GM12864 (cell line): ENCODE measurements around the gene AIG1.

ENCODE experiments used
- DNase-seq: peaks from one replicate; pipeline ENCODE4 v3.0.0-alpha.2; 2011; ENCODE audit warnings: low read depth
- H3K4me3 ChIP-seq: 2 replicates; pipeline ENCODE4 v1.5.1; 2011; ENCODE audit warnings: mild to moderate bottlenecking, low read depth, low read length, control low read depth
- CTCF ChIP-seq: IDR thresholded peaks from 2 replicates; pipeline ENCODE4 v1.5.1; 2011; ENCODE audit warnings: low read depth, mild to moderate bottlenecking, moderate library complexity, low read length, control low read depth, inconsistent platforms; ENCODE audit errors: missing control alignments

AIG1 gene

DNA sequence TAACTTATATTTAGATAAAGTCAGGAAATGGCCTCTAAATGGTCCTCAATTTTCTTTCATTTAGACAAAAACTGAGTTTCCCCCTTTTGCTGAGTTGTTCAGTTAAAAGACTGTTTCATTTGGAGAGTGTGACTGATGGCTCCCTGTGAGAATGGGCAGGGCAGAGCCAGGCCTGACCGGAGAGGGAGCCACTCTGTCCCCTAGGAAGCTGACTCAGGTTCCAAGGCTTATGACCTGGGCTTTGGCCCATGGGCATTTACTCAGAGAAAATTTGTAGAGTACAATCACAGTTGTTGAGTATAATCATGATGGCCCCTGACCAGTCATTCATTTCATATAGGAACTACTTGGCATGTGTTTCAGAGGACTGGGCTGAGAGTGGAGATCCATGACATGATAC is 37.0 kb upstream of the AIG1 start:
- no peak for TF ChIP-seq CTCF
- no peak overlapping the region for H3K4me3 ChIP-seq
- DNase-seq, result no peak

- no peak for DNase-seq
- TF ChIP-seq CTCF, result no peak
- H3K4me3 ChIP-seq, result no peak overlapping the region
Measured at GRCh38 chr6:143024977-143025376, 35.7 kb upstream of the AIG1 start.

- DNase-seq, result peak; percentile 22
- no peak overlapping the region for H3K4me3 ChIP-seq
- TF ChIP-seq CTCF, result peak; percentile 78
Measured at GRCh38 chr6:143026696-143027449, 33.8 kb upstream of the AIG1 start.

- H3K4me3 ChIP-seq, result no peak overlapping the region
- DNase-seq, result no peak
- TF ChIP-seq CTCF, result no peak
Measured at GRCh38 chr6:143034689-143035334, 25.9 kb upstream of the AIG1 start.

DNA sequence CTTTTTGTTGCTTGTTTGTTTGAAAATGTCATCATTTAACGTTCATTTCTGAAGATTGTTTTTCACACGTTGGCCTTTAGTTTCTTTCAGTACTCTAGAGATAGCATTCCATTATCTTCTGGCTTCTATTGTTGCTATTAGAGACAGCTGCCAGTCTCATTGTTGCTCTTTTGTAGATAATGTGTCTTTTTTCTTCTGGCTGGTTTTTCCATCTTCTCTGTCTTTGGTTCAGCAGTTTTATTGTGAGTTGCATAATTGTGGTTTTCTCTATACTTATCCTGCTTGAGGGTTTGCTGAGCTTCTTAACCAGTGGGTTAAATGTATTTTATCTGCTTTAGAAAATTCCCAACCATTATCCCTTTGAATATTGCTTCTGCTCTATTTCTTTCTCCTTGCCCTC is 23.2 kb upstream of the AIG1 start:
- DNase-seq, result no peak
- no peak overlapping the region for H3K4me3 ChIP-seq
- no peak for TF ChIP-seq CTCF

DNA sequence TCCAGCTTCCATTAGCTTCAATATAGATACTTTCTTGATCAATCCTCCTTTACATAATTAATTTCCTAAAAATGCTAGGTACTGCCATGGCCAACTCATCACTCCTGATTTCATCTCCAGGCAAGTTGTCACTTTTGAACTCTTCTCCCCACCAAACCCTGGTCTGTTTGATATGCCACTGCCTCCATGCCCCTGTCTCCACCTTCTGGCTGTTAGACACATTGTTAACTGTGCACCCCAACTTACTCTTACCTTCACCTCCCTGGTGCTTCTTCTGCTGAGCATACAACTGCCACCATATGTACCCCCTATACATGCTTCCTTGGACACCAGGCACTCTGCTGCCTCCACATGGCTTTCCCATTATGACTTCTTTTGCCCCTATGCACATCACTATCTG is 21.9 kb upstream of the AIG1 start:
- DNase-seq, result no peak
- TF ChIP-seq CTCF, result peak; percentile 21
- H3K4me3 ChIP-seq, result no peak overlapping the region

GRCh38 chr6:143039548-143039947 is 21.1 kb upstream of the AIG1 start:
- DNase-seq, result no peak
- no peak for TF ChIP-seq CTCF
- no peak overlapping the region for H3K4me3 ChIP-seq
